A673 (cell line): ENCODE measurements around the gene BLVRB. TPM values are rescaled to one million over a fixed set of nuclear protein-coding genes. Genes with fewer than 3 reads are reported as not detected.

Experiments used
- BruUV-seq: library from RNA; stranded (reverse); fragments of 400-500 nt; replicated peaks from 2 replicates; lab custom pipeline; 2021; lab: Mats Ljungman, UMichigan
- CTCF ChIA-PET: fragments of 300-600 bp; sonication (Branson Sonifier 250); formaldehyde crosslinking; loops from one replicate; lab custom pipeline; 2022; ENCODE audit warnings: antibody characterized with exemption; lab: Charles Lee
- POLR2A ChIA-PET: fragments of 300-600 bp; sonication (Branson Sonifier 250); formaldehyde crosslinking; loops from one replicate; lab custom pipeline; 2022; ENCODE audit warnings: antibody characterized with exemption; ENCODE audit not compliant: low non-redundant PET; lab: Charles Lee
- DNase-seq: peaks from one replicate; pipeline ENCODE4 v3.0.0-alpha.2; 2015; ENCODE audit warnings: low spot score
- H3K27ac ChIP-seq: fragments of 200-600 bp; sonication (generic); 2 replicates; pipeline ENCODE4 v1.5.1; 2016; ENCODE audit warnings: mixed run types, low read depth, mild to moderate bottlenecking, mixed read lengths, antibody characterized with exemption, low read length; ENCODE audit not compliant: poor library complexity, severe bottlenecking
- H3K27me3 ChIP-seq: fragments of 200-600 bp; sonication (generic); replicated peaks from 2 replicates; pipeline ENCODE4 v1.6.1; 2017; ENCODE audit warnings: mixed run types, low read depth, mild to moderate bottlenecking, mixed read lengths, antibody characterized with exemption, low read length; ENCODE audit not compliant: insufficient read depth, poor library complexity
- H3K36me3 ChIP-seq: fragments of 200-600 bp; sonication (generic); 2 replicates; pipeline ENCODE4 v1.6.1; 2016; ENCODE audit warnings: mixed run types, mild to moderate bottlenecking, mixed read lengths, antibody characterized with exemption, low read length; ENCODE audit not compliant: insufficient read depth, poor library complexity, severe bottlenecking
- H3K4me1 ChIP-seq: fragments of 200-600 bp; sonication (generic); 2 replicates; pipeline ENCODE4 v1.6.1; 2017; ENCODE audit warnings: mixed run types, mild to moderate bottlenecking, mixed read lengths, antibody characterized with exemption, low read length; ENCODE audit not compliant: insufficient read depth, poor library complexity, severe bottlenecking
- H3K4me3 ChIP-seq: fragments of 200-600 bp; sonication (generic); 2 replicates; pipeline ENCODE4 v1.5.1; 2016; ENCODE audit warnings: low read depth, mixed run types, mild to moderate bottlenecking, mixed read lengths, low read length; ENCODE audit not compliant: poor library complexity, severe bottlenecking
- H3K9me3 ChIP-seq: fragments of 200-600 bp; sonication (generic); 2 replicates; pipeline ENCODE4 v1.6.1; 2016; ENCODE audit warnings: mixed run types, low read depth, mild to moderate bottlenecking, mixed read lengths, antibody characterized with exemption, low read length; ENCODE audit not compliant: poor library complexity, severe bottlenecking
- EZH2 ChIP-seq: fragments of 200-600 bp; sonication (generic); IDR thresholded peaks from 2 replicates; pipeline ENCODE4 v1.6.1; 2017; ENCODE audit warnings: borderline replicate concordance, low read depth, mild to moderate bottlenecking, mixed read lengths, antibody characterized with exemption, low read length; ENCODE audit not compliant: poor library complexity, severe bottlenecking
- intact Hi-C: fragments of 100-400 bp; cut with micrococcal nuclease; formaldehyde crosslinking; loops from one replicate; pipeline ENCODE4 v1.10.0; 2022; ENCODE audit not compliant: unreplicated experiment
- total RNA-seq: library from RNA; stranded (reverse); gene quantifications from 2 replicates; pipeline ENCODE4 v1.2.3, GENCODE V29; 2021
- TF ChIP-seq, protein P1 (sequence below): fragments of 300-800, 200-600 bp; sonication (generic); conservative IDR thresholded peaks from 2 replicates; pipeline ENCODE4 v1.5.1; 2017; ENCODE audit warnings: low read depth, mild to moderate bottlenecking, antibody characterized with exemption, low read length, moderate library complexity, mixed read lengths

Gene BLVRB
- total RNA-seq, 1 experiment from 2014 or later: 36.1 TPM

DNA sequence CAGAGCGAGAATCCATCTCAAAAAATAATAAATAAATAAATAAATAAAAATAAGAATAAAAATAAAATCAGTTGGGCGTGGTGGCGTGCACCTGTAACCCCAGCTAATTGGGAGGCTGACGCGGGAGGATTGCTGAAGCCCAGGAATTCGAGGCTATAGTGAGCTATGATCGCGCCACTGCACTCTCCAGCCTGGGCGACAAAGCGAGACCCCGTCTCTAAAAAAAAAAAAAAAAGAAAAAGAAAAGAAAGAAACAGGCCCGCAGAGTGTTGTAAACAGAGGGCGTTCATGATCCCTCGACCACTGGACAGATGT is 45.1 kb downstream of the BLVRB start:
- BruUV-seq: no TSS peak
- H3K27ac ChIP-seq: peak overlapping the region; percentile 90
- intact Hi-C loops: no loop called here

DNA sequence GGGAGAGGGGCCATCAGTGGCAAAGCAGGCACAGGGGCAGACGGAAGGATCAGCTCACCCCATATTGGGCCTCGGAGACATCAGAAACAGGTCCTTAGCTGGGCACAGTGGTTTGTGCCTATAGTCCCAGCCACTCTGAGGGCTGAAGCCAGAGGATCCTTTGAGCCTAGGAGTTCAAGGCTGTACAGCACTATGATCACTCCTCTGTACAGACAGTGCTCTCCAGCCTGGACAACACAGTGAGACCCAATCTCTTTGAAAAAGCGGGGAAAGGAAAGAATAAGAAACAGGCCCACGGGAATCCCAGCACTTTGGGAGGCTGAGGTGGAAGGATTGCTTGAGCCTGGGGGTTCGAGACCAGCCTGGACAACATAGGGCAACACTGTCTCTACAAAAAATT is 45.8 kb downstream of the BLVRB start:
- no peak for TF ChIP-seq EZH2
- TF ChIP-seq, protein P1, sequence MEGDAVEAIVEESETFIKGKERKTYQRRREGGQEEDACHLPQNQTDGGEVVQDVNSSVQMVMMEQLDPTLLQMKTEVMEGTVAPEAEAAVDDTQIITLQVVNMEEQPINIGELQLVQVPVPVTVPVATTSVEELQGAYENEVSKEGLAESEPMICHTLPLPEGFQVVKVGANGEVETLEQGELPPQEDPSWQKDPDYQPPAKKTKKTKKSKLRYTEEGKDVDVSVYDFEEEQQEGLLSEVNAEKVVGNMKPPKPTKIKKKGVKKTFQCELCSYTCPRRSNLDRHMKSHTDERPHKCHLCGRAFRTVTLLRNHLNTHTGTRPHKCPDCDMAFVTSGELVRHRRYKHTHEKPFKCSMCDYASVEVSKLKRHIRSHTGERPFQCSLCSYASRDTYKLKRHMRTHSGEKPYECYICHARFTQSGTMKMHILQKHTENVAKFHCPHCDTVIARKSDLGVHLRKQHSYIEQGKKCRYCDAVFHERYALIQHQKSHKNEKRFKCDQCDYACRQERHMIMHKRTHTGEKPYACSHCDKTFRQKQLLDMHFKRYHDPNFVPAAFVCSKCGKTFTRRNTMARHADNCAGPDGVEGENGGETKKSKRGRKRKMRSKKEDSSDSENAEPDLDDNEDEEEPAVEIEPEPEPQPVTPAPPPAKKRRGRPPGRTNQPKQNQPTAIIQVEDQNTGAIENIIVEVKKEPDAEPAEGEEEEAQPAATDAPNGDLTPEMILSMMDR: no peak
- ChIA-PET POLR2A (no interaction called here), CTCF (interaction anchor here (0.6 to 1.9 kb wide), 4 partner anchors 12 to 101 kb away, joined by 4 to 14 read pairs (median 7); no protein-coding TSS in a partner anchor)
- Histone ChIP-seq H3K4me3 (no peak overlapping the region), H3K9me3 (no peaks in the 10 kb centered on the region), H3K4me1 (peaks cover 6% of the 10 kb centered on the region), H3K27ac (no peak overlapping the region), H3K36me3 (peaks cover 10% of the 10 kb centered on the region), H3K27me3 (no peaks in the 10 kb centered on the region)
- BruUV-seq: no TSS peak
- DNase-seq: no peak
- intact Hi-C loops: no loop called here

More for the DNA sequence above, 45.1 kb downstream of the BLVRB start:
- peaks cover 6% of the 10 kb centered on the region for H3K4me1 ChIP-seq
- ChIA-PET POLR2A (interaction anchor here (0.6 to 0.7 kb wide), 2 partner anchors 92 to 182 kb away, joined by 4 to 5 read pairs; no protein-coding TSS in a partner anchor), CTCF (interaction anchor here (0.6 to 1.9 kb wide), 9 partner anchors 13 to 184 kb away, joined by 4 to 14 read pairs (median 6); partner anchors contain the start of gene BLVRB)
- no peak for TF ChIP-seq EZH2
- TF ChIP-seq, protein P1: no peak
- peaks cover 10% of the 10 kb centered on the region for H3K36me3 ChIP-seq
- peak overlapping the region; percentile 57 for H3K4me3 ChIP-seq
- H3K27me3 ChIP-seq: no peaks in the 10 kb centered on the region
- H3K9me3 ChIP-seq: no peaks in the 10 kb centered on the region
- no peak for DNase-seq

GRCh38 chr19:40419066-40419612 is 46.4 kb downstream of the BLVRB start:
- H3K9me3 ChIP-seq: no peaks in the 10 kb centered on the region
- H3K4me1 ChIP-seq: peaks cover 6% of the 10 kb centered on the region
- H3K27ac ChIP-seq: no peak overlapping the region
- no peak for TF ChIP-seq EZH2
- TF ChIP-seq, protein P1: no peak
- POLR2A ChIA-PET: no interaction called here
- CTCF ChIA-PET: no interaction called here
- no peak overlapping the region for H3K4me3 ChIP-seq
- BruUV-seq: no TSS peak
- intact Hi-C loops: no loop called here
- H3K36me3 ChIP-seq: peaks cover 10% of the 10 kb centered on the region
- H3K27me3 ChIP-seq: no peaks in the 10 kb centered on the region
- no peak for DNase-seq
